IPS-20b (cell line): ENCODE data around the gene SUN1.

ENCODE experiments used
- H3K27ac ChIP-seq: one replicate; pipeline ENCODE4 v1.5.1; 2013; ENCODE audit warnings: low read length
- H3K27me3 ChIP-seq: 2 replicates; pipeline ENCODE4 v1.6.1; 2013; ENCODE audit warnings: mild to moderate bottlenecking, low read length, inconsistent platforms; ENCODE audit not compliant: insufficient read depth
- H3K36me3 ChIP-seq: 2 replicates; pipeline ENCODE4 v1.6.1; 2013; ENCODE audit warnings: low read depth, mild to moderate bottlenecking, inconsistent platforms, low read length, moderate library complexity; ENCODE audit not compliant: insufficient read depth
- H3K4me1 ChIP-seq: 2 replicates; pipeline ENCODE4 v1.6.1; 2013; ENCODE audit warnings: mild to moderate bottlenecking, control low read depth, inconsistent platforms, low read length, moderate library complexity; ENCODE audit not compliant: insufficient read depth
- H3K4me3 ChIP-seq: 2 replicates; pipeline ENCODE4 v1.5.1; 2013; ENCODE audit warnings: mild to moderate bottlenecking, low read length, inconsistent platforms
- H3K9ac ChIP-seq: 2 replicates; pipeline ENCODE4 v1.6.1; 2013; ENCODE audit warnings: low read depth, mild to moderate bottlenecking, inconsistent platforms, low read length, moderate library complexity
- H3K9me3 ChIP-seq: 2 replicates; pipeline ENCODE4 v1.6.1; 2013; ENCODE audit warnings: mild to moderate bottlenecking, low read depth, low read length, inconsistent platforms; ENCODE audit not compliant: insufficient read depth

Gene SUN1

GRCh38 chr7:916291-916941 lies 84.1 kb downstream of the SUN1 start:
- Histone ChIP-seq H3K4me3 (no peak overlapping the region), H3K27ac (no peak overlapping the region), H3K27me3 (no peaks in the 10 kb centered on the region), H3K9me3 (no peaks in the 10 kb centered on the region), H3K4me1 (no peaks in the 10 kb centered on the region), H3K36me3 (no peaks in the 10 kb centered on the region), H3K9ac (no peak overlapping the region)

DNA sequence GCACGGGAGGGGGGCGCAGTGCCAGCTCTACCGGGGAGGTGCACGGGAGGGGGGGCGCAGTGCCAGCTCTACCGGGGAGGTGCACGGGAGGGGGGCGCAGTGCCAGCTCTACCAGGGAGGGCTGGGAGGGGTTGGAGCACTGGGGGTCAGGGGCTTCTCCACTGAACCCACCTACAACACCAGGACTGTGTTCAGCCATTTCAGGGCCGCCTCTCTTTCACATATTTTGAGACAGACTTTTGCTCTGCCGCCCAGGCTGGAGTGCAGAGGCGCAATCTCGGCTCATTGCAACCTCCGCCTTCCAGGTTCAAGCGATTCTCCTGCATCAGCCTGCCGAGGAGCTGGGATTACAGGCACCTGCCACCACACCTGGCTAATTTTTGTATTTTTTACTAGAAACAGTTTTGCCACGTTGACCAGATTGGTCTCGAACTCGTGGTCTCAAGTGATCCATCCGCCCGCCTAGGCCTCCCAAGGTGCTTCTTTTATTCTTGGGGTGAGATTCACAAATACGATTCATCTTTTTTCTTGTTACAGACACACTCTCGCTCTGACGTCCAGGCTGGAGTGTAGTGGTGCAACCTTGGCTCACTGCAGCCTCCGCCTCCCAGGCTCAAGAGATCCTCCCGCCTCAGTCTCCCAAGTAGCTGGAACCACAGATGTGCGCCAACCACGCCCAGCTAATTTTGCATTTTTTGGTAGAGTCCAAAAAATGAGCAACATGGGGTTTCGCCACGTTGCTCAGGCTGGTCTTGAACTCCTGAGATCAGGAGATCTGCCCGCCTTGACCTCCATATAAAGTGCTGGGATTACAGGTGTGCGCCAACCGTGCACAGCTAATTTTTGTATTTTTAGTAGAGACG lies 85.2 kb downstream of the SUN1 start:
- Histone ChIP-seq H3K9ac (no peak overlapping the region), H3K4me1 (no peaks in the 10 kb centered on the region), H3K9me3 (no peaks in the 10 kb centered on the region), H3K4me3 (no peak overlapping the region), H3K27ac (no peak overlapping the region), H3K36me3 (no peaks in the 10 kb centered on the region), H3K27me3 (no peaks in the 10 kb centered on the region)

DNA sequence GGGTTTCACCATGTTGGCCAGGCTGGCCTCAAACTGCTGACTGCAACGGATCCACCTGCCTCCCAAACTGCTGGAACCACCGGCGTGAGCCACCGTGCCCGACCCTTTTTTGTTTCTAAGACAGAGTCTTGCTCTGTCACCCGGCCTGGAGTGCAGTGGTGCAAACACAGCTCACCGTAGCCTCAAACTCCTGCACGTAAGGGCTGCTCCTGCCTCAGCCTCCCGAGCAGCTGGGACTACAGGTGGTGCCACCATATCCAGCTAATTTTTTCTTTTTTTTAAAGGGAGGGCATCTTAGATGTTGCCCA lies 85.8 kb downstream of the SUN1 start:
- no peak overlapping the region for H3K27ac ChIP-seq
- no peaks in the 10 kb centered on the region for H3K36me3 ChIP-seq
- H3K4me3 ChIP-seq: no peak overlapping the region
- H3K9me3 ChIP-seq: no peaks in the 10 kb centered on the region
- no peaks in the 10 kb centered on the region for H3K27me3 ChIP-seq
- no peaks in the 10 kb centered on the region for H3K4me1 ChIP-seq
- no peak overlapping the region for H3K9ac ChIP-seq

DNA sequence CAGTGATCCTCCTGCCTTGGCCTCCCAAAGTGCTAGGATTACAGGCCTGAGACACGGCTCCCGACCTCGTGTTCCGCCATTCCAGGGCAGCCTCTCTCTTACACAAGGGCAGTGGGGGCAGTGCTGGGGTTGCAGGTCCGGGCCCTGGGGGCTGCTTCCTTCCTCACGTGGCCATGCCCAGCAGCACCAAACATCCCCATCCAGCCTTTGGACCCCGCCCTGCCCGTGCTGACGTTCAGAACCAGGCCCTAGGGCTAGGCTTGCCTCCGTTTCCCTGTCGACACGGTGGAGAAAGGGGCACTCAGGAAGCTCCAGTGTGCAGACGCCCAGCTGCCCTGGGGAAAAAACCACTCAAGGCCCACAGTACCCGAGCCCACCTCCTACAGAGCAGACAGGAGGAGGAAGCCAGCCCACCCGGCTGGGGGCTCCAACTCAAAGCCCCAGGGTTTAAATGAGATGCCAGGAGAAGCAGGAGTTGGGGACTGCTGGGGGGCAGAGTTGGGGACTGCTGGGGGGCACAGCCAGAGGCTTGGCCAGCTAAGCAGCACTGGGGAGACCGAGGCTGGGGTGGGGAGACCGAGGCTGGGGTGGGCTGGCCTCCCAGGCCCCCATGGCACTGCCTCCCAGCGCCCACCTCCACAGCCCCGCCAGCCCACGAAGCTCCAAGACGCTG lies 86.3 kb downstream of the SUN1 start:
- H3K36me3 ChIP-seq: no peaks in the 10 kb centered on the region
- no peak overlapping the region for H3K9ac ChIP-seq
- no peak overlapping the region for H3K27ac ChIP-seq
- H3K9me3 ChIP-seq: no peaks in the 10 kb centered on the region
- no peak overlapping the region for H3K4me3 ChIP-seq
- H3K27me3 ChIP-seq: no peaks in the 10 kb centered on the region
- H3K4me1 ChIP-seq: no peaks in the 10 kb centered on the region

DNA sequence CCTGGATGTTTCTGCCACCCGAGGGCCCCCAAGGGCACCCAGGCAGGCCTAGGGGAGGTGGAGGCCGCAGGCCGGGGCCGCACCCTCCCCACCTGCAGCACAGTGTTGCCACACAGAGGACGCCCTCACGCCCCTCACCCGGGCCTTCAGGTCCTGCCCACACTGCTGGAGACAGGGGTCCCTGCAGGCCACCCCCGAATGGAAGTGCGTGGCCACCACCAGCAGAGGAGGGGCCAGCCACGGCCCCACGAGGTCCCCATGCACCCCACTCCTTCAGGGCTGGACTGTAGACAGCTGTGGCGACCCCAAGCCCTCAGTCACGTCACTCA lies 86.8 kb downstream of the SUN1 start:
- Histone ChIP-seq H3K27me3 (no peaks in the 10 kb centered on the region), H3K9ac (no peak overlapping the region), H3K9me3 (no peaks in the 10 kb centered on the region), H3K27ac (no peak overlapping the region), H3K4me3 (no peak overlapping the region), H3K36me3 (no peaks in the 10 kb centered on the region), H3K4me1 (no peaks in the 10 kb centered on the region)

DNA sequence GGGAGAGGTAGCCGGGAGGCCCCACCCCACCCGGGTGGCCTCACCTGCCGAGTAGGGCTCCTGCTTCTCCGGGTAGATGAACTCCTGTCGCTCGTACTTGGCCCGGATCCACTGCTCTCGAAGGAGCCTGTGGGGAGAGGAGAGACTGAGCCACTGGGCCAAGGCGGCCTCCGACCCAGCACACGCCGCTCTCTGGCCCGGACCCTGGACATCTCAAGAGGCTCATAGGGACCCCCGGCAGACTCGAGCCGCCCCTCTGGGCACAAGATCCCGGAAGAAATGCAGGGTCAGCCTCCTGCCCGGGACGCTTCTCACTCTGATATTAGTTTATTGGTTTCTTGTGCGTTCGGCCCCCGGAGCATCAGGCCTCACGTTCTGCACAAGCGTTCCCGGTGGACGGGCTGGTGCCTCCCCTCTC lies 87.7 kb downstream of the SUN1 start:
- H3K27ac ChIP-seq: no peak overlapping the region
- no peak overlapping the region for H3K4me3 ChIP-seq
- no peaks in the 10 kb centered on the region for H3K36me3 ChIP-seq
- H3K9ac ChIP-seq: no peak overlapping the region
- H3K9me3 ChIP-seq: no peaks in the 10 kb centered on the region
- H3K4me1 ChIP-seq: no peaks in the 10 kb centered on the region
- no peaks in the 10 kb centered on the region for H3K27me3 ChIP-seq

GRCh38 chr7:920351-921070 lies 88.2 kb downstream of the SUN1 start:
- Histone ChIP-seq H3K4me3 (no peak overlapping the region), H3K36me3 (no peaks in the 10 kb centered on the region), H3K9me3 (no peaks in the 10 kb centered on the region), H3K27ac (no peak overlapping the region), H3K9ac (no peak overlapping the region), H3K4me1 (no peaks in the 10 kb centered on the region), H3K27me3 (no peaks in the 10 kb centered on the region)

DNA sequence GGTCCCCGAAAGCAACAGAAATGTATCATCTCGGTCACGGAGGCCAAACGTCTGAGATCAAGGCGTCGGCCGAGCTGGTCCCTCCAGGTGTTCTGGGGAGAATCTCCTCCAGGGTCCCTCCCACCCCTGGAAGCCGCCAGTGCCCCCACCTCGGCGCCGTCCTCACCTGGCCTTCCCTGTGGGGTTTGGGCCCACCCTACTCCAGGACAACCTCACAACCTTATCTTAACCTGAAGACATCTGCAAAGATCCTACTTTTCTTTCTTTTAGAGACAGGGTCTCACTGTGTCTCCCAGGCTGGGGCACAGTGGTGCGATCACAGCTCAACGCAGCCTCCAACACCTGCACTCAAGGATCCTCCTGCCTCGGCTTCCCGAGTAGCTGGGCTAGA lies 88.8 kb downstream of the SUN1 start:
- Histone ChIP-seq H3K9ac (no peak overlapping the region), H3K4me3 (no peak overlapping the region), H3K36me3 (no peaks in the 10 kb centered on the region), H3K27me3 (no peaks in the 10 kb centered on the region), H3K4me1 (no peaks in the 10 kb centered on the region), H3K9me3 (no peaks in the 10 kb centered on the region), H3K27ac (no peak overlapping the region)

GRCh38 chr7:921581-922333 lies 89.5 kb downstream of the SUN1 start:
- H3K27me3 ChIP-seq: no peaks in the 10 kb centered on the region
- no peak overlapping the region for H3K9ac ChIP-seq
- no peak overlapping the region for H3K27ac ChIP-seq
- no peaks in the 10 kb centered on the region for H3K9me3 ChIP-seq
- no peaks in the 10 kb centered on the region for H3K4me1 ChIP-seq
- H3K4me3 ChIP-seq: no peak overlapping the region
- no peaks in the 10 kb centered on the region for H3K36me3 ChIP-seq

GRCh38 chr7:922334-923107 lies 90.2 kb downstream of the SUN1 start:
- Histone ChIP-seq H3K9ac (no peak overlapping the region), H3K27ac (no peak overlapping the region), H3K27me3 (no peaks in the 10 kb centered on the region), H3K4me3 (no peak overlapping the region), H3K36me3 (no peaks in the 10 kb centered on the region), H3K9me3 (no peaks in the 10 kb centered on the region), H3K4me1 (no peaks in the 10 kb centered on the region)
